ENCODE results near the gene ITGA4. TPM values are rescaled to one million over a fixed set of nuclear protein-coding genes. Genes with fewer than 3 reads are reported as not detected.
A peak's percentile ranks its signal among the peaks of the same experiment; 100 is the strongest.

ITGA4 gene
- total RNA-seq, 4 donors from 2014 or later, result 1.6 to 9.0 (median 6.4) TPM

- Histone ChIP-seq H3K9me3 (no peaks in the 10 kb centered on the region), H3K36me3 (peaks cover 0 to 4% (median 0%) of the 10 kb centered on the region in 3 donors), H3K4me1 (no peaks in the 10 kb centered on the region), H3K27me3 (no peaks in the 10 kb centered on the region), H3K4me3 (no peak overlapping the region), H3K27ac (no peak overlapping the region)
- WGBS, 2 donors, result 65 to 78% methylated on average over 4 of the region's 4 CpGs
- intact Hi-C loops (cut with DNase I), result no loop called here
- DNase-seq, result no peak
- no peak for TF ChIP-seq POLR2A (IDR thresholded peaks at IDR 0.05)
- no peak for TF ChIP-seq CTCF (IDR thresholded peaks at IDR 0.05)
Measured at GRCh38 chr2:181499231-181499630, 42.0 kb downstream of the ITGA4 start.

GRCh38 chr2:181500201-181500600 lies 43.0 kb downstream of the ITGA4 start:
- Histone ChIP-seq H3K27ac (no peak overlapping the region), H3K27me3 (no peaks in the 10 kb centered on the region), H3K9me3 (no peaks in the 10 kb centered on the region), H3K4me1 (no peaks in the 10 kb centered on the region), H3K4me3 (no peak overlapping the region), H3K36me3 (peaks cover 0 to 4% (median 0%) of the 10 kb centered on the region in 3 donors)
- intact Hi-C loops (cut with DNase I), result no loop called here
- 81 to 91% methylated on average over 4 of the region's 4 CpGs for WGBS, 2 donors
- DNase-seq, result no peak
- TF ChIP-seq CTCF (IDR thresholded peaks at IDR 0.05) (no peak), POLR2A (IDR thresholded peaks at IDR 0.05) (no peak)

GRCh38 chr2:181515719-181516118 lies 58.5 kb downstream of the ITGA4 start:
- Histone ChIP-seq H3K27ac (no peak overlapping the region), H3K4me3 (no peak overlapping the region), H3K27me3 (no peaks in the 10 kb centered on the region), H3K4me1 (peaks cover 0 to 16% (median 5%) of the 10 kb centered on the region in 3 donors), H3K9me3 (no peaks in the 10 kb centered on the region), H3K36me3 (no peaks in the 10 kb centered on the region)
- 40 to 51% methylated on average over 3 of the region's 3 CpGs for WGBS, 2 donors
- no peak for DNase-seq
- no peak for TF ChIP-seq POLR2A (IDR thresholded peaks at IDR 0.05)
- no peak for TF ChIP-seq CTCF (IDR thresholded peaks at IDR 0.05)
- intact Hi-C loops (cut with DNase I), result no loop called here

- H3K27ac ChIP-seq, result no peak overlapping the region
- TF ChIP-seq POLR2A (IDR thresholded peaks at IDR 0.05) (no peak), CTCF (IDR thresholded peaks at IDR 0.05) (no peak)
Measured at GRCh38 chr2:181516992-181517391, 59.8 kb downstream of the ITGA4 start.

GRCh38 chr2:181517685-181518301 lies 60.6 kb downstream of the ITGA4 start:
- no peak for DNase-seq
- no peak for TF ChIP-seq POLR2A (IDR thresholded peaks at IDR 0.05)
- no peak for TF ChIP-seq CTCF (IDR thresholded peaks at IDR 0.05)
- H3K4me3 ChIP-seq, result no peak overlapping the region
- H3K9me3 ChIP-seq, result no peaks in the 10 kb centered on the region
- H3K27ac ChIP-seq, result peak overlapping the region in 1 of 4 donors; percentile 14
- intact Hi-C loops (cut with DNase I), result no loop called here
- H3K36me3 ChIP-seq, result no peaks in the 10 kb centered on the region
- H3K4me1 ChIP-seq, result peaks cover 0 to 16% (median 5%) of the 10 kb centered on the region in 3 donors
- WGBS, 2 donors, result 11 to 43% methylated on average over 1 of the region's 1 CpG
- no peaks in the 10 kb centered on the region for H3K27me3 ChIP-seq

More at GRCh38 chr2:181516992-181517391, 59.8 kb downstream of the ITGA4 start:
- H3K9me3 ChIP-seq, result no peaks in the 10 kb centered on the region
- no peaks in the 10 kb centered on the region for H3K27me3 ChIP-seq
- intact Hi-C loops (cut with DNase I), result no loop called here
- DNase-seq, result no peak
- H3K4me1 ChIP-seq, result peaks cover 0 to 16% (median 5%) of the 10 kb centered on the region in 3 donors
- H3K36me3 ChIP-seq, result no peaks in the 10 kb centered on the region
- no peak overlapping the region for H3K4me3 ChIP-seq

All from esophagus squamous epithelium (tissue), 5 donors.